Mesenchymal stem cell (in vitro differentiated cells and primary cell): Measurements from ENCODE around the gene RAB30.
A peak's percentile ranks its signal among the peaks of the same experiment; 100 is the strongest.

Source experiments
- DNase-seq: peaks from one replicate; pipeline ENCODE4 v3.0.0-alpha.2; 2013
- H2AFZ ChIP-seq: one replicate; pipeline ENCODE4 v1.6.1; 2013; ENCODE audit warnings: low read depth, mild to moderate bottlenecking, control low read depth, inconsistent platforms, low read length, moderate library complexity
- H2AK5ac ChIP-seq: 2 replicates; pipeline ENCODE4 v1.6.1; 2013; ENCODE audit warnings: low read length, moderate library complexity, mild to moderate bottlenecking, inconsistent platforms; ENCODE audit not compliant: severe bottlenecking
- H2BK120ac ChIP-seq: one replicate; pipeline ENCODE4 v1.6.1; 2013; ENCODE audit warnings: low read depth, mild to moderate bottlenecking, inconsistent platforms, low read length, moderate library complexity
- H2BK12ac ChIP-seq, 2 experiments: one replicate each; pipeline ENCODE4 v1.6.1; 2013; ENCODE audit warnings: inconsistent platforms in 2 of 2, low read length in 2 of 2, mild to moderate bottlenecking in 2 of 2, moderate library complexity in 2 of 2, control low read depth in 1 of 2
- H2BK15ac ChIP-seq: one replicate; pipeline ENCODE4 v1.6.1; 2013; ENCODE audit warnings: mild to moderate bottlenecking, low read depth, inconsistent platforms; ENCODE audit not compliant: poor library complexity, severe bottlenecking
- H2BK5ac ChIP-seq: 2 replicates; pipeline ENCODE4 v1.6.1; 2013; ENCODE audit warnings: low read depth, mild to moderate bottlenecking, low read length, control low read depth, inconsistent platforms; ENCODE audit not compliant: poor library complexity, severe bottlenecking
- H3K14ac ChIP-seq, 2 experiments: one replicate each; pipeline ENCODE4 v1.6.1; 2013; ENCODE audit warnings: inconsistent platforms in 2 of 2, low read length in 2 of 2, control low read depth in 1 of 2, mild to moderate bottlenecking in 1 of 2, moderate library complexity in 1 of 2
- H3K18ac ChIP-seq, 2 experiments: one replicate each; pipeline ENCODE4 v1.6.1; 2013; ENCODE audit warnings: inconsistent platforms in 2 of 2, low read length in 2 of 2, control low read depth in 1 of 2, low read depth in 1 of 2, mild to moderate bottlenecking in 1 of 2
- H3K23ac ChIP-seq, 2 experiments: one replicate each; pipeline ENCODE4 v1.6.1; 2013; ENCODE audit warnings: inconsistent platforms in 2 of 2, low read length in 2 of 2, mild to moderate bottlenecking in 2 of 2, moderate library complexity in 2 of 2, control low read depth in 1 of 2
- H3K27ac ChIP-seq: 2 replicates; pipeline ENCODE4 v1.5.1; 2013; ENCODE audit warnings: mild to moderate bottlenecking, moderate library complexity, low read length, control low read depth, inconsistent platforms; ENCODE audit not compliant: poor library complexity, severe bottlenecking
- H3K27me3 ChIP-seq, 2 experiments: 2 replicates each; pipeline versions ENCODE4 v1.6.1 to v1.7.0; 2013; ENCODE audit warnings: low read length in 2 of 2, mild to moderate bottlenecking in 2 of 2, moderate library complexity in 2 of 2, control low read depth in 1 of 2, inconsistent platforms in 1 of 2; ENCODE audit not compliant: control insufficient read depth in 1 of 2, insufficient read depth in 1 of 2
- H3K36me3 ChIP-seq, 2 experiments: 2 replicates each; pipeline versions ENCODE4 v1.6.1 to v1.7.0; 2013; ENCODE audit warnings: low read length in 2 of 2, control low read depth in 1 of 2, inconsistent platforms in 1 of 2, low read depth in 1 of 2, mild to moderate bottlenecking in 1 of 2; ENCODE audit not compliant: insufficient read depth in 2 of 2, control insufficient read depth in 1 of 2
- H3K4ac ChIP-seq, 2 experiments: one replicate each; pipeline ENCODE4 v1.6.1; 2013; ENCODE audit warnings: inconsistent platforms in 2 of 2, low read length in 2 of 2, mild to moderate bottlenecking in 2 of 2, moderate library complexity in 2 of 2, control low read depth in 1 of 2, low read depth in 1 of 2
- H3K4me1 ChIP-seq: 2 replicates; pipeline ENCODE4 v1.6.1; 2013; ENCODE audit warnings: low read depth, low read length, control low read depth; ENCODE audit not compliant: control insufficient read depth, insufficient read depth
- H3K4me2 ChIP-seq: 2 replicates; pipeline ENCODE4 v1.6.1; 2013; ENCODE audit warnings: low read length, mild to moderate bottlenecking, inconsistent platforms; ENCODE audit not compliant: poor library complexity, severe bottlenecking
- H3K4me3 ChIP-seq, 2 experiments: 2 replicates each; pipeline versions ENCODE4 v1.5.1 to v1.7.0; 2013; ENCODE audit warnings: low read length in 2 of 2, mild to moderate bottlenecking in 2 of 2, control low read depth in 1 of 2, low read depth in 1 of 2; ENCODE audit not compliant: insufficient read depth in 1 of 2
- H3K79me1 ChIP-seq: replicated peaks from 2 replicates; pipeline ENCODE4 v1.6.1; 2013; ENCODE audit warnings: mild to moderate bottlenecking, control low read depth, low read length, inconsistent platforms; ENCODE audit not compliant: poor library complexity, severe bottlenecking
- H3K9ac ChIP-seq: 2 replicates; pipeline ENCODE4 v1.7.0; 2013; ENCODE audit warnings: mild to moderate bottlenecking, low read length, moderate library complexity
- H3K9me3 ChIP-seq: 2 replicates; pipeline ENCODE4 v1.7.0; 2013; ENCODE audit warnings: mild to moderate bottlenecking, low read length; ENCODE audit not compliant: control insufficient read depth
- H4K8ac ChIP-seq: one replicate; pipeline ENCODE4 v1.6.1; 2013; ENCODE audit warnings: inconsistent platforms, mild to moderate bottlenecking, low read length, moderate library complexity
- H4K91ac ChIP-seq: one replicate; pipeline ENCODE4 v1.6.1; 2013; ENCODE audit warnings: mild to moderate bottlenecking, low read length, inconsistent platforms
- WGBS: methylation state at CpG from one replicate; pipeline ENCODE4 v1.1.7; 2013; ENCODE audit warnings: mixed read lengths; 5-methylcytosine and 5-hydroxymethylcytosine counted together

The RAB30 gene

GRCh38 chr11:83037877-83038276 is 33.8 kb downstream of the RAB30 start:
- no peak overlapping the region for H3K9ac ChIP-seq
- no peak overlapping the region for H3K4me3 ChIP-seq
- H3K4me2 ChIP-seq, result no peak overlapping the region

GRCh38 chr11:83036701-83037100 is 35.0 kb downstream of the RAB30 start:
- H3K27me3 ChIP-seq, result no peaks in the 10 kb centered on the region
- no peak overlapping the region for H3K27ac ChIP-seq
- no peak overlapping the region for H3K14ac ChIP-seq
- no peak overlapping the region for H3K4ac ChIP-seq
- H2BK5ac ChIP-seq, result no peak overlapping the region
- H3K23ac ChIP-seq, result no peak overlapping the region
- DNase-seq, result no peak
- peaks cover 0 to 3% of the 10 kb centered on the region in 2 experiments for H3K36me3 ChIP-seq
- no peak overlapping the region for H2BK120ac ChIP-seq
- H2AFZ ChIP-seq, result no peak overlapping the region
- H2BK12ac ChIP-seq, result peak overlapping the region in 1 of 2 experiments; percentile 44
- no peak overlapping the region for H3K4me2 ChIP-seq
- H3K79me1 ChIP-seq, result peaks cover 36% of the 10 kb centered on the region
- H3K18ac ChIP-seq, result no peak overlapping the region
- H3K9ac ChIP-seq, result no peak overlapping the region
- no peak overlapping the region for H2AK5ac ChIP-seq
- H2BK15ac ChIP-seq, result no peak overlapping the region
- H4K8ac ChIP-seq, result peak overlapping the region; percentile 20
- H3K9me3 ChIP-seq, result no peaks in the 10 kb centered on the region
- no peak overlapping the region for H3K4me3 ChIP-seq
- H3K4me1 ChIP-seq, result peaks cover 6% of the 10 kb centered on the region
- no peak overlapping the region for H4K91ac ChIP-seq
- WGBS, result 94% methylated on average over 5 of the region's 5 CpGs

More at GRCh38 chr11:83037877-83038276, 33.8 kb downstream of the RAB30 start:
- H3K14ac ChIP-seq, result no peak overlapping the region
- H3K27me3 ChIP-seq, result no peaks in the 10 kb centered on the region
- H3K4me1 ChIP-seq, result peaks cover 6% of the 10 kb centered on the region
- 44% methylated on average over 3 of the region's 4 CpGs for WGBS
- H2BK15ac ChIP-seq, result no peak overlapping the region
- H3K18ac ChIP-seq, result no peak overlapping the region
- peaks cover 0 to 3% of the 10 kb centered on the region in 2 experiments for H3K36me3 ChIP-seq
- H2BK12ac ChIP-seq, result no peak overlapping the region
- no peak overlapping the region for H3K23ac ChIP-seq
- H3K27ac ChIP-seq, result no peak overlapping the region
- H3K9me3 ChIP-seq, result no peaks in the 10 kb centered on the region
- no peak overlapping the region for H3K4ac ChIP-seq
- H3K79me1 ChIP-seq, result peaks cover 33% of the 10 kb centered on the region
- H2BK120ac ChIP-seq, result no peak overlapping the region
- peak overlapping the region; percentile 56 for H4K8ac ChIP-seq
- no peak overlapping the region for H2BK5ac ChIP-seq
- no peak overlapping the region for H2AK5ac ChIP-seq
- no peak overlapping the region for H4K91ac ChIP-seq
- no peak overlapping the region for H2AFZ ChIP-seq
- peak; percentile 18 for DNase-seq

- H2BK15ac ChIP-seq, result no peak overlapping the region
- WGBS, result 91% methylated on average over 5 of the region's 6 CpGs
Observed at GRCh38 chr11:83035070-83035854, 36.4 kb downstream of the RAB30 start.

GRCh38 chr11:83034673-83035014 is 37.1 kb downstream of the RAB30 start:
- no peak overlapping the region for H3K14ac ChIP-seq
- H2AFZ ChIP-seq, result no peak overlapping the region
- peak overlapping the region; percentile 74 for H3K9ac ChIP-seq
- H3K9me3 ChIP-seq, result no peaks in the 10 kb centered on the region
- H2AK5ac ChIP-seq, result peak overlapping the region; percentile 22
- no peaks in the 10 kb centered on the region for H3K27me3 ChIP-seq
- peaks cover 34% of the 10 kb centered on the region for H3K79me1 ChIP-seq
- no peak overlapping the region for H4K8ac ChIP-seq
- H2BK120ac ChIP-seq, result no peak overlapping the region
- H3K4me2 ChIP-seq, result no peak overlapping the region
- no peak for DNase-seq
- peak overlapping the region in 1 of 2 experiments; percentile 54 for H3K4me3 ChIP-seq
- H3K18ac ChIP-seq, result no peak overlapping the region
- peak overlapping the region; percentile 17 for H3K27ac ChIP-seq
- H3K4me1 ChIP-seq, result peaks cover 6% of the 10 kb centered on the region
- no peak overlapping the region for H2BK15ac ChIP-seq
- peaks cover 0 to 3% of the 10 kb centered on the region in 2 experiments for H3K36me3 ChIP-seq
- peak overlapping the region in 1 of 2 experiments; percentile 32 for H2BK12ac ChIP-seq
- H2BK5ac ChIP-seq, result no peak overlapping the region
- no peak overlapping the region for H3K4ac ChIP-seq
- H4K91ac ChIP-seq, result no peak overlapping the region
- H3K23ac ChIP-seq, result no peak overlapping the region

More at GRCh38 chr11:83035070-83035854, 36.4 kb downstream of the RAB30 start:
- H2BK5ac ChIP-seq, result no peak overlapping the region
- peak overlapping the region in 1 of 2 experiments; percentile 44 for H3K14ac ChIP-seq
- H3K18ac ChIP-seq, result peak overlapping the region in 1 of 2 experiments; percentile 56
- peaks cover 0 to 3% of the 10 kb centered on the region in 2 experiments for H3K36me3 ChIP-seq
- H4K91ac ChIP-seq, result no peak overlapping the region
- no peaks in the 10 kb centered on the region for H3K9me3 ChIP-seq
- no peak overlapping the region for H2BK120ac ChIP-seq
- H2AK5ac ChIP-seq, result no peak overlapping the region
- no peak overlapping the region for H2AFZ ChIP-seq
- H3K4ac ChIP-seq, result peak overlapping the region in 1 of 2 experiments; percentile 30
- peak overlapping the region in 1 of 2 experiments; percentile 15 for H2BK12ac ChIP-seq
- H3K4me1 ChIP-seq, result peaks cover 6% of the 10 kb centered on the region
- no peak overlapping the region for H3K23ac ChIP-seq
- H4K8ac ChIP-seq, result peak overlapping the region; percentile 53
- no peaks in the 10 kb centered on the region for H3K27me3 ChIP-seq
- H3K27ac ChIP-seq, result no peak overlapping the region
- H3K4me3 ChIP-seq, result peak overlapping the region in 1 of 2 experiments; percentile 54
- H3K4me2 ChIP-seq, result no peak overlapping the region
- H3K9ac ChIP-seq, result peak overlapping the region; percentile 74
- peaks cover 37% of the 10 kb centered on the region for H3K79me1 ChIP-seq
- DNase-seq, result peak; percentile 48
